Measurements from ENCODE around the gene LRRC4C.

- TF ChIP-seq TAF1 (IDR thresholded peaks at IDR 0.05; ENCODE audit: low read depth, low read length) (no peak), POLR2AphosphoS5 (IDR thresholded peaks at IDR 0.05; ENCODE audit: low read depth, low read length) (no peak), POLR2A (IDR thresholded peaks at IDR 0.05; ENCODE audit: low read depth, low read length) (no peak), PAX5 (IDR thresholded peaks at IDR 0.05; ENCODE audit: insufficient read depth, low read length, severe bottlenecking) (no peak)
Measured at GRCh38 chr11:40281052-40281580, 1178.3 kb downstream of the LRRC4C start.

Data from GM12891 (cell line).